ENCODE results near the gene PKD1L1.

GRCh38 chr7:47946581-47947354 is 1.5 kb downstream of the PKD1L1 start:
- no peak for TF ChIP-seq SMC3 (IDR thresholded peaks at IDR 0.05; ENCODE audit: low read depth, low read length)
- TF ChIP-seq POLR2AphosphoS5 (IDR thresholded peaks at IDR 0.05; ENCODE audit: low read depth, low read length), result no peak
- TF ChIP-seq EP300 (IDR thresholded peaks at IDR 0.05; ENCODE audit: borderline replicate concordance in 1 of 2, low read depth in 1 of 2, low read length in 1 of 2), result no peak
- TF ChIP-seq CTCF (IDR thresholded peaks at IDR 0.05), result no peak
- no peak for TF ChIP-seq EZH2phosphoT487 (IDR thresholded peaks at IDR 0.05; ENCODE audit: borderline replicate concordance, low read depth)
- TF ChIP-seq ZBTB33 (IDR thresholded peaks at IDR 0.05; ENCODE audit: borderline replicate concordance, low read depth), result no peak
- TF ChIP-seq TAF1 (IDR thresholded peaks at IDR 0.05; ENCODE audit: borderline replicate concordance, low read depth, low read length), result no peak
- TF ChIP-seq RXRA (IDR thresholded peaks at IDR 0.05; ENCODE audit: borderline replicate concordance, low read depth), result no peak
- TF ChIP-seq JUND (IDR thresholded peaks at IDR 0.05), result no peak
- no peak for TF ChIP-seq RAD21 (IDR thresholded peaks at IDR 0.05; ENCODE audit: low read length)
- TF ChIP-seq REST (IDR thresholded peaks at IDR 0.05; ENCODE audit: low read depth, low read length), result no peak
- TF ChIP-seq MAX (IDR thresholded peaks at IDR 0.05; ENCODE audit: low read depth), result no peak
- TF ChIP-seq MEF2A (IDR thresholded peaks at IDR 0.05; ENCODE audit: borderline replicate concordance, low read depth), result no peak
- TF ChIP-seq SIN3A (IDR thresholded peaks at IDR 0.05; ENCODE audit: borderline replicate concordance, low read depth, low read length), result no peak

All from SK-N-SH (cell line).